GM12872 (cell line): ENCODE results near the gene DCHS2.

ENCODE experiments used
- CTCF ChIP-seq: IDR thresholded peaks from 3 replicates; pipeline ENCODE4 v1.5.1; 2011; ENCODE audit warnings: low read depth, mild to moderate bottlenecking, low read length, moderate library complexity; ENCODE audit not compliant: insufficient read depth

Gene DCHS2

GRCh38 chr4:154293427-154293826, 198.2 kb downstream of the DCHS2 start:
- TF ChIP-seq CTCF: no peak

- 0 out of 3 replicates have a peak, but pooled peaks have one; percentile 36 for TF ChIP-seq CTCF
These were observed 199.0 kb downstream of the DCHS2 start for GRCh38 chr4:154292589-154292988.

- no peak for TF ChIP-seq CTCF
These were observed 214.4 kb downstream of the DCHS2 start for GRCh38 chr4:154277172-154277571.

- TF ChIP-seq CTCF: no peak
These were observed 215.1 kb downstream of the DCHS2 start for GRCh38 chr4:154276496-154276895.

GRCh38 chr4:154254999-154255398, 236.6 kb downstream of the DCHS2 start:
- TF ChIP-seq CTCF: peak; percentile 24; the same call in 1 of the 3 replicates

- TF ChIP-seq CTCF: no peak
These were observed 257.0 kb downstream of the DCHS2 start for GRCh38 chr4:154234576-154234975.

- TF ChIP-seq CTCF: no peak
These were observed 259.7 kb downstream of the DCHS2 start for GRCh38 chr4:154231806-154232478.
